ENCODE measurements around the gene SLC16A8.
"Not testable (repeated sequence)": the region's sequence is repeated elsewhere in the genome, so short reads cannot be mapped to it uniquely, and the experiment has no call there.

SLC16A8 gene

DNA sequence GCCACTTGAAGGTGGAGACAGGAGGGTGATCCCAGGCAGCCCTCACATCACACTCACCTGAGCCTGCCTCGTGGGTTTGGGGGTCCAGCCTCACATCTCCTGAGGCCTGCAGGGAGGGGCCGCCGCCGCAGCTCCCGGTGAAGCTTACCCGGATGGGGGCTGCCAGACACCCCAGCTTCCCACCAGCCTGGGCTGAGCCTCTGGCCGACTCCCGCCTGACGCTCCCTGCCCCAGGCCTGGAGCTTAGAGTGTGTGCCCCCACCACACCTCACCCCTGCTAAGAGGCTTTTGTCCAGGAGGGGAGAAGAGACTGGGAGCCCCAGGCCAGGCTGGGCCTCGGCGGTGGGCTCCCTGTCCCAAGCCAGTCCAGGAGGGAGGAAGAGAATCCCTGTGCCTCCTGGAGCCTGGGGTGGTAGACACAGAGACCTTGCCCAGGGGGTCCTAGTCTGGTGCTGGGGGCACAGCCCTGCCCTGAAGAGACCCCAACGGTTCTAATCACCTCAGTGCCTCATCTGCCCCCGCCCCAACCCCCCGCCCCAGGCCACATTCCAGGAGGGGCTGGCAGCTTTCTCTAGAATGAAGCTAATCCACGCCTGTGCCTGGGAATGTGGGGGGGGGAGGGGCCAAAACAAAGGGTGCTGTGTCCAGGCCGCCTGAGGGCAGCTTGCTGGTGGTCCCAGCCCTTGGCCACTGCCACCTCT lies at the start of gene SLC16A8:
TSS of gene SLC16A8 (minus strand) at position 254 of the 701 bp plus-strand sequence. CDS start 1,311 bp downstream, outside the sequence.
- DNase-seq (ENCODE audit: low read depth) = no peak

GRCh38 chr22:38133331-38133730 lies 49.3 kb upstream of the SLC16A8 start:
- no peak for DNase-seq (ENCODE audit: low read depth)

GRCh38 chr22:38132794-38133193 lies 48.8 kb upstream of the SLC16A8 start:
- no peak for DNase-seq (ENCODE audit: low read depth)

DNA sequence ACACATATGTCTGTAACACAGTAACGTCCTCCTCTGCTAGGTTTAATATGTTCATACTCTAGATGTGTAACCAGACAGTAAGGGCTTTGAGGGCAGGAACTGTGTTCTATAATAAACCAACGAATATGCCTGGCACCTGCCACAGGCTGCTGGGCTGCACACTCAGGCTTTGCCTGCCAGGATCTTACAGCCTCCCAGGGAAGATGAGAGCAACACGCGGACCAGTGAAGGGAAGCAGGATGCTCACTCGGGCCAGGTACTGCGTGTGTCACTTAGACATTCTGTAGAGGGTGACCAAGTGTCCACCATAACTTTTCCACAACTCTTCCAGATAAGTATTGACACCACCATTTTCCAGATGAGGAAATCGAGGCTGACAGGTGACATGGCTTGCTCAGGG lies 48.2 kb upstream of the SLC16A8 start:
- DNase-seq (ENCODE audit: low read depth) = no peak

- DNase-seq (ENCODE audit: low read depth) = no peak
These were observed 47.4 kb upstream of the SLC16A8 start for GRCh38 chr22:38131399-38131798.

DNA sequence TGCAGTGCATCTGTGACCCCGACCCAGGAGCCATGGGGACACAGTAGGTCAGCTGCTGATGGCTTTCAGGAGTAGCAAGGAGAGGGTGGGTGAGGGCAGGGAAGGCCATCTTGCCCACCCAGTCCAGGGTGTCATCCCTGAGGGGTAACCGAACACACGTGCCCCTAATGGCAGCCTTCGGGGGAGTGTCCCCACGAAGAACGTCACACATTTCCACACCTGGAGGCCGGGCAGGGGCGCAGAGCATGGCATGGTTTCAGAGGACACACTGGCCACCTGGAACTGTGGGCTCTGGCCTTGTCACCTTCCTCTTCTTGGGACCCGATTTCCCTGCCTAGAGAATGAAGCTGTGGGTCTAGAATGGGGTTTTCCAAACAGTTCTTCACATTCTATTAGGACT lies 45.9 kb upstream of the SLC16A8 start:
- no peak for DNase-seq (ENCODE audit: low read depth)

DNA sequence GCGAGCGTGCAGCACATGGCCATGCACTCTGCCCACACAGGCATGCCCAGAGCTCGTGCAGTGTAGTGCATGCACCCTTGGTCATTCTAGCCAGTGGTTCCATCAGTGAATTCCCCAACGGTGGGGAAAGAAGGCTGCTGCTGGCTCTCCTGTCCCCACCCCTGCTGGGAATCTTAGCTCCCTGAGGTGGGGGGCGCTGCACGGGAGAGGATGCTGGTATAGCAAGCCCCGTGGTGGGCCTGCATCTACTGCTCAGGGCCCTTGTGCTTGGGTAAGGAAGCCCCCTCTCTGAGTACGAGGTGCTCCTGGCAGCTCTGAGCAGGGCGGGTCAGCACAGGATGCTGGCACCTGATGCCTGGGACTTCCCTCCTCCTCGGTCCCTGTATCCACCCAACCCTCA lies 45.0 kb upstream of the SLC16A8 start:
- no peak for DNase-seq (ENCODE audit: low read depth)

GRCh38 chr22:38127869-38128268 lies 43.9 kb upstream of the SLC16A8 start:
- no peak for DNase-seq (ENCODE audit: low read depth)

GRCh38 chr22:38126928-38127668 lies 43.1 kb upstream of the SLC16A8 start:
- DNase-seq (ENCODE audit: low read depth) = no peak

- no peak for DNase-seq (ENCODE audit: low read depth)
These were observed 41.8 kb upstream of the SLC16A8 start for GRCh38 chr22:38125751-38126201.

- no peak for DNase-seq (ENCODE audit: low read depth)
These were observed 41.1 kb upstream of the SLC16A8 start for GRCh38 chr22:38125038-38125610.

DNA sequence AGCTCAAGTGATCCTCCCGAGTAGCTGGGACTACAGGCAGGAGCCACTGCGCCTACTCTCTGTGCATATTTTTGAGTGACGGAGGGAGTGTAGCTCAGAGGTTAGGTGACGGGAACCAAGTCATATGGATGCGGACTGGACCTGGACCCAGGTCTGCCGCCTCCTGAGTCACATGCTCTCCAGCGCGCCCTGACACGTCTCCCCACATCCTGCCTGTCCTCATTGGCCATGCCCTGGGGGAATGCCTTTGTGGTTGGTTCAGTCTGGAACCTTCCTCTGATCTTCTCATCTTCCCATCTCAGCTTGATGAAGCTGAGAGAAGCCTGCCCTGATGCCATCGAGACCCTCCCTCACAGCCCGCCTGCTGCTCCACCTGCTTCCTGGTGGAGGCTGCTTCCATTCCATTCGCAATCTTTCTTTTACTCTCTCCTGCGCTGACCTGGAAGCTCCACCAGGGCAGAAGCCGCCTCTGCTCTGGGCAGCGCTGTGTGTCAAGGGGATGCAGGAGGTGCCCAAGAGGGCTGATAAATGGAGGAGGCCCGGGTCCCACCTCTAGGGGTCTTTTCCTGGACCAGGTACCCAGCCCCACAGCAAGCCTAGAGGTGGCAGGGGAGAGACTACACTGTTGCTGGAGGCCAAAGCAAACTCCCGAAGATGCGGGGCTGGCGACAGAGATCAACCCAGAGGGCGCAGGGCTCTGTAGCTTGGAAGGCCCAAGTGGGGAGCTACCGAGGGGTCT lies 40.4 kb upstream of the SLC16A8 start:
- DNase-seq (ENCODE audit: low read depth) = no peak

GRCh38 chr22:38122616-38123015 lies 38.6 kb upstream of the SLC16A8 start:
- DNase-seq (ENCODE audit: low read depth) = no peak

- DNase-seq (ENCODE audit: low read depth) = no peak
These were observed 36.6 kb upstream of the SLC16A8 start for GRCh38 chr22:38120359-38121110.

- DNase-seq (ENCODE audit: low read depth) = not testable (repeated sequence)
These were observed 34.8 kb upstream of the SLC16A8 start for GRCh38 chr22:38118747-38119146.

DNA sequence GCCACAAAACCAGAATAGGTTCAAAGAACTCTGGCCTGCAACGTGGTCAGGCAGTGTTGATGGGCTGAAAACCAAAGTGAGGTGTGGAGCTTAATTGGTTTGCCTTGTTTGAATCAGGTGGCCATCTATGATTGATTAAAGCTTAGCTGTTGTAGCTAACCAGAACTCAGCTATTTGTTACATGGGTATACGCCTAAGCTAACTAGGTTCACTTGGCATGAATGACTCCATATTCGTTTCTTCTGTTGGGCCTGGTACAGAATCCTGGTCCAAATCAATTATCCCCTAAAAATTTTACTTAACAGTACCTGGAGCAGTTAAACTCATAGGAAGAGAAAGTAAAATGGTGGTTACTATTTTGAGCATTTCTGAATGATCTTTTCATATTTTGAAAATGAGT lies 34.2 kb upstream of the SLC16A8 start:
- DNase-seq (ENCODE audit: low read depth) = no peak

DNA sequence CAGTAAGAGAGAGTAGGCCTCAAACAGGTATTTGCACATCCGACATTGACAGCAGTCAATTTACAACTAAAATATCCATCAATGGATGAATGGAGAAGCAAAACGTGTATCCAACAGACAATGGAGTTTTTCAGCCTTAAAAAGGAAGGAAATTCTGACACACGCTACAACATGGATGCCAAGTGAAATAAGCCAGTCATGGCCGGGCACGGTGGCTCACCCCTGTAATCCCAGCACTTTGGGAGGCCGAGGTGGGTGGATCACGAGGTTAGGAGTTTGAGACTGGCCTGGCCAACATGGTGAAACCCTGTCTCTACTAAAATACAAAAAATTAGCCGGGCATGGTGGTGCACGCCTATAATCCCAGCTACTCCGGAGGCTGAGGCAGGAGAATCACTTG lies 33.6 kb upstream of the SLC16A8 start:
- DNase-seq (ENCODE audit: low read depth) = not testable (repeated sequence)

DNA sequence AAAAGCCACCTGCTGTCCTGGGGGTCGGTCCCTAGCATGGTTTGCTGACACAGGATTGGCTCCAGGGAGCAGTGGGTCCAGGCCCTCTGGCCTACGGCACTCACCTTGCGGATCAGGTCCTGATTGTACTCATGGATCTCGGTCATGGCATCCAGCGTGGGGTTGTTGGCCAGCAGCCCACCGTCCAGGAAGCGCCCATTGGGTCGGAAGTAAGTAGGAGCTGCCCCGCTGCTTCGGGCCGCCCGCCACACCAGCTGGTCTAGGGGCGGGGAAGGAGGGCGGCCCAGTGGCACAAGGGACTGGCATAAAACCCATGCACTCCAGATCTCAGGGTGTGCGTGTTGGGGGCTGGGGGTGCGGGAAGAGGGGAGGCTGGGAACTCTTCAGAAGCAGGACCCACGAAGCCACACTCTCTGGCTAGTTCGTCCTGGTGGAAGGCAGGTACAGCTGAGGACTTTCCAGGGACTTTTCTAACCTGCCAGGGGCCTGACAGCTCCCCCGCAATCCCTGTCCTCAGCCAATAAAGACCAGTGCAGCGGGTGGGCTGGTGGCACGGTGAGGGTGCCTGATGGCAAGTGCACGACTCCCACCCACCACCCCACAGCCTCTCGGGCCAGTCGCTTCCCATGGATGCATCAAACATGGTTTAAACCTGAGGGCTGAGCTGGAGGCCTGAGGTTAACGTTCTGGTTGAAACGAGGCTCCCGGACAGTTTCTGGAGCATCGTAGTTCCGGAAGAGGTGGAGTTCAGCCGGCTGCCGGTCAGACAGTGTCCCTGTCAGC lies 31.6 kb upstream of the SLC16A8 start:
- no peak for DNase-seq (ENCODE audit: low read depth)

- peak; percentile 75 for DNase-seq (ENCODE audit: low read depth)
These were observed 30.8 kb upstream of the SLC16A8 start for GRCh38 chr22:38114484-38115398.

GRCh38 chr22:38112381-38112780 lies 28.4 kb upstream of the SLC16A8 start:
- DNase-seq (ENCODE audit: low read depth) = no peak
